Measurements from ENCODE around the gene TRMU.

GRCh38 chr22:46290121-46290842, 45.2 kb upstream of the TRMU start:
- TF ChIP-seq, protein P1, sequence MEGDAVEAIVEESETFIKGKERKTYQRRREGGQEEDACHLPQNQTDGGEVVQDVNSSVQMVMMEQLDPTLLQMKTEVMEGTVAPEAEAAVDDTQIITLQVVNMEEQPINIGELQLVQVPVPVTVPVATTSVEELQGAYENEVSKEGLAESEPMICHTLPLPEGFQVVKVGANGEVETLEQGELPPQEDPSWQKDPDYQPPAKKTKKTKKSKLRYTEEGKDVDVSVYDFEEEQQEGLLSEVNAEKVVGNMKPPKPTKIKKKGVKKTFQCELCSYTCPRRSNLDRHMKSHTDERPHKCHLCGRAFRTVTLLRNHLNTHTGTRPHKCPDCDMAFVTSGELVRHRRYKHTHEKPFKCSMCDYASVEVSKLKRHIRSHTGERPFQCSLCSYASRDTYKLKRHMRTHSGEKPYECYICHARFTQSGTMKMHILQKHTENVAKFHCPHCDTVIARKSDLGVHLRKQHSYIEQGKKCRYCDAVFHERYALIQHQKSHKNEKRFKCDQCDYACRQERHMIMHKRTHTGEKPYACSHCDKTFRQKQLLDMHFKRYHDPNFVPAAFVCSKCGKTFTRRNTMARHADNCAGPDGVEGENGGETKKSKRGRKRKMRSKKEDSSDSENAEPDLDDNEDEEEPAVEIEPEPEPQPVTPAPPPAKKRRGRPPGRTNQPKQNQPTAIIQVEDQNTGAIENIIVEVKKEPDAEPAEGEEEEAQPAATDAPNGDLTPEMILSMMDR (IDR thresholded peaks at IDR 0.05; ENCODE audit: extremely low read depth in 1 of 2, insufficient read depth in 1 of 2, low read depth in 1 of 2, low read length in 2 of 2): no peak
- TF ChIP-seq EZH2 (IDR thresholded peaks at IDR 0.05; ENCODE audit: borderline replicate concordance, low read depth, low read length, severe bottlenecking): no peak
- TF ChIP-seq POLR2AphosphoS5 (IDR thresholded peaks at IDR 0.05; ENCODE audit: insufficient read depth, low read depth, low read length): no peak
- no peak for TF ChIP-seq MYC (IDR thresholded peaks at IDR 0.05; ENCODE audit: low read depth, low read length)
- TF ChIP-seq, protein P2, sequence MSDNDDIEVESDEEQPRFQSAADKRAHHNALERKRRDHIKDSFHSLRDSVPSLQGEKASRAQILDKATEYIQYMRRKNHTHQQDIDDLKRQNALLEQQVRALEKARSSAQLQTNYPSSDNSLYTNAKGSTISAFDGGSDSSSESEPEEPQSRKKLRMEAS (IDR thresholded peaks at IDR 0.05; ENCODE audit: insufficient read depth, insufficient read length): no peak
- no peak for TF ChIP-seq POLR2A (IDR thresholded peaks at IDR 0.05; ENCODE audit: low read depth, low read length)

Measured in endothelial cell of umbilical vein (primary cell).